Measurements from ENCODE around the gene PTTG1IP. TPM values are rescaled to one million over a fixed set of nuclear protein-coding genes. Genes with fewer than 3 reads are reported as not detected.

Gene PTTG1IP
- total and polyA plus RNA-seq, 2 of the 4 experiments (the other 2 are of a cell fraction) = 167 to 194 TPM

DNA sequence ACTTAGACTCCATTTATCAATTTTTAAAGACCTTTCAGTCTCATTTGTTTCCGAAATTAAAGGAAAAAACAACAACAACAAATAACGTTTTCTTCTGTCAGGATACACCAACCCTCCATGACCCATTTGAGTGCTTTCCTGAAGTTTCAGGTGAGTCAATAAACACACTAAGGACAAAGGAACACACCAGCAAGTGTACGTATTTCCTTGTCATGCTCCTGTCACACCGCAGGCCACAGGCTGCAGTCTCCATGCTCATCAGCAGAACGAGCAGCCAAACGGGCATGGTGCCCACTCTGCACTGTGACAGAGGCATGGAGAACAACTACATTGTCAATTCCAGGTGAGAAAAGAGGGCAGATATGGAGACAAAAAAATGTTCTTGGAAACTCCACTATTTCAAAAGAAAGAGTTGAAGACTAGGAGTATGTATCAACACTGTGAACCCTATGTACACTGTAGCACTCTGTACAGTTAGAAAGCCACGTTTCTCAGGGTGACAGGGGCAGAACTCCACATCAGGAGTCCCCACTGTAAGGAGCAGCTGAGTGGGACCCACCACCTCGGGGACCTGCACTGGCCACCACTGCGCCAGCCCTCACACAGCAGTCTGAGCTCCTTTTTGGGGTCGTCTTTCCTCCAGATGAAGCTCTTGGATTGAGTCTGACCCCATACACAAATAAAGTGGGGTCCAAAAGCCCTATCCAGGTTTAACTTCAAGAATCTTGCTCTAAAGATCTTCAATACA is 2.6 kb downstream of the PTTG1IP start:
- peaks cover 71% of the 10 kb centered on the region for H4K20me1 ChIP-seq (ENCODE audit: insufficient read depth, low read length)
- DNase-seq = no peak
- POLR2A ChIA-PET (ENCODE audit: unreplicated experiment) = no interaction called here

More for the DNA sequence above, 2.6 kb downstream of the PTTG1IP start:
- BruUV-seq (replicated peaks) = no TSS peak
- peak overlapping the region; percentile 82 for H3K18ac ChIP-seq (ENCODE audit: low read depth, low read length)
- no peak overlapping the region for H3K56ac ChIP-seq (ENCODE audit: extremely low read depth, insufficient read depth, low read length)
- intact Hi-C loops (cut with micrococcal nuclease) = loop anchor here (5.0 to 10.0 kb wide), 4 partner anchors 54 to 264 kb away; partner anchors contain the start of genes SUMO3 and UBE2G2
- H3K4me3 ChIP-seq (ENCODE audit: insufficient read depth, low read depth, low read length) = no peak overlapping the region
- dilution Hi-C loops (cut with HindIII; ENCODE audit: low sequenced_read_pairs, unreplicated experiment) = no loop called here
- peak overlapping the region; percentile 88 for H3K23ac ChIP-seq (ENCODE audit: low read depth, low read length)
- H4K5ac ChIP-seq (ENCODE audit: low read depth, low read length) = peak overlapping the region; percentile 27; the same call in 1 of the 2 replicates
- TF ChIP-seq RAD21 (IDR thresholded peaks at IDR 0.05; ENCODE audit: low read length) (no peak), RCOR1 (IDR thresholded peaks at IDR 0.05; ENCODE audit: insufficient replicate concordance, low read length) (no peak), CHD1 (IDR thresholded peaks at IDR 0.05; ENCODE audit: low read depth, low read length) (no peak), FOS (IDR thresholded peaks at IDR 0.05; ENCODE audit: low read depth, low read length) (no peak), MAFK (IDR thresholded peaks at IDR 0.05; ENCODE audit: low read depth, low read length) (no peak), NFE2L2 (IDR thresholded peaks at IDR 0.05; ENCODE audit: low read depth, low read length) (no peak), MAZ (IDR thresholded peaks at IDR 0.05; ENCODE audit: borderline replicate concordance, low read depth, low read length) (no peak), CEBPB (IDR thresholded peaks at IDR 0.05; ENCODE audit: low read depth, low read length) (no peak)
- TF ChIP-seq, protein P1, sequence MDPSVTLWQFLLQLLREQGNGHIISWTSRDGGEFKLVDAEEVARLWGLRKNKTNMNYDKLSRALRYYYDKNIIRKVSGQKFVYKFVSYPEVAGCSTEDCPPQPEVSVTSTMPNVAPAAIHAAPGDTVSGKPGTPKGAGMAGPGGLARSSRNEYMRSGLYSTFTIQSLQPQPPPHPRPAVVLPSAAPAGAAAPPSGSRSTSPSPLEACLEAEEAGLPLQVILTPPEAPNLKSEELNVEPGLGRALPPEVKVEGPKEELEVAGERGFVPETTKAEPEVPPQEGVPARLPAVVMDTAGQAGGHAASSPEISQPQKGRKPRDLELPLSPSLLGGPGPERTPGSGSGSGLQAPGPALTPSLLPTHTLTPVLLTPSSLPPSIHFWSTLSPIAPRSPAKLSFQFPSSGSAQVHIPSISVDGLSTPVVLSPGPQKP (IDR thresholded peaks at IDR 0.05; ENCODE audit: borderline replicate concordance, low read depth, low read length) = no peak
- TF ChIP-seq, protein P2, sequence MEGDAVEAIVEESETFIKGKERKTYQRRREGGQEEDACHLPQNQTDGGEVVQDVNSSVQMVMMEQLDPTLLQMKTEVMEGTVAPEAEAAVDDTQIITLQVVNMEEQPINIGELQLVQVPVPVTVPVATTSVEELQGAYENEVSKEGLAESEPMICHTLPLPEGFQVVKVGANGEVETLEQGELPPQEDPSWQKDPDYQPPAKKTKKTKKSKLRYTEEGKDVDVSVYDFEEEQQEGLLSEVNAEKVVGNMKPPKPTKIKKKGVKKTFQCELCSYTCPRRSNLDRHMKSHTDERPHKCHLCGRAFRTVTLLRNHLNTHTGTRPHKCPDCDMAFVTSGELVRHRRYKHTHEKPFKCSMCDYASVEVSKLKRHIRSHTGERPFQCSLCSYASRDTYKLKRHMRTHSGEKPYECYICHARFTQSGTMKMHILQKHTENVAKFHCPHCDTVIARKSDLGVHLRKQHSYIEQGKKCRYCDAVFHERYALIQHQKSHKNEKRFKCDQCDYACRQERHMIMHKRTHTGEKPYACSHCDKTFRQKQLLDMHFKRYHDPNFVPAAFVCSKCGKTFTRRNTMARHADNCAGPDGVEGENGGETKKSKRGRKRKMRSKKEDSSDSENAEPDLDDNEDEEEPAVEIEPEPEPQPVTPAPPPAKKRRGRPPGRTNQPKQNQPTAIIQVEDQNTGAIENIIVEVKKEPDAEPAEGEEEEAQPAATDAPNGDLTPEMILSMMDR (conservative IDR thresholded peaks at IDR 0.05; ENCODE audit: low read depth, low read length) = no peak
- TF ChIP-seq, protein P3, sequence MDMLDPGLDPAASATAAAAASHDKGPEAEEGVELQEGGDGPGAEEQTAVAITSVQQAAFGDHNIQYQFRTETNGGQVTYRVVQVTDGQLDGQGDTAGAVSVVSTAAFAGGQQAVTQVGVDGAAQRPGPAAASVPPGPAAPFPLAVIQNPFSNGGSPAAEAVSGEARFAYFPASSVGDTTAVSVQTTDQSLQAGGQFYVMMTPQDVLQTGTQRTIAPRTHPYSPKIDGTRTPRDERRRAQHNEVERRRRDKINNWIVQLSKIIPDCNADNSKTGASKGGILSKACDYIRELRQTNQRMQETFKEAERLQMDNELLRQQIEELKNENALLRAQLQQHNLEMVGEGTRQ (IDR thresholded peaks at IDR 0.05; ENCODE audit: low read depth, low read length) = no peak
- H3K4me2 ChIP-seq (ENCODE audit: low read depth, low read length) = peak overlapping the region; percentile 78
- in situ Hi-C loops (cut with MboI; ENCODE audit: low sequenced_read_pairs) = no loop called here
- 50% methylated on average over 2 of the region's 10 CpGs; no CpG with 5 or more reads in 1 of the 2 experiments for WGBS, 2 experiments (ENCODE audit: extremely low coverage in 2 of 2, insufficient read length in 1 of 2)
- no peak overlapping the region; a peak in 1 of 4 replicates for H4K8ac ChIP-seq (ENCODE audit: low read depth in 2 of 2, low read length in 2 of 2)
- ATAC-seq (ENCODE audit: low read depth) = no peak
- no peak overlapping the region for H2AK9ac ChIP-seq (replicated peaks; ENCODE audit: low read depth, low read length, poor library complexity)
- peak overlapping the region; percentile 74 for H3K27ac ChIP-seq (ENCODE audit: insufficient read depth, low read length)
- H3K9me3 ChIP-seq (ENCODE audit: control insufficient read depth, insufficient read depth, low read length) = no peaks in the 10 kb centered on the region
- H3K36me3 ChIP-seq (ENCODE audit: control insufficient read depth, insufficient read depth, low read length) = peaks cover 8% of the 10 kb centered on the region
- H3K9ac ChIP-seq (ENCODE audit: low read depth, low read length) = peak overlapping the region; percentile 31; the same call in 1 of the 2 replicates
- H2BK15ac ChIP-seq (ENCODE audit: low read depth, low read length) = peak overlapping the region; percentile 72; the same call in 1 of the 3 replicates
- H2BK5ac ChIP-seq (ENCODE audit: low read depth, low read length, poor library complexity, severe bottlenecking) = peak overlapping the region; percentile 81
- H3K79me1 ChIP-seq (ENCODE audit: low read depth in 1 of 2, low read length in 2 of 2) = peaks cover 7 to 69% of the 10 kb centered on the region in 2 experiments; a peak in 3 of 4 replicates
- H3K4me1 ChIP-seq (ENCODE audit: control insufficient read depth, insufficient read depth, low read length) = peaks cover 37% of the 10 kb centered on the region
- peak overlapping the region; percentile 84 for H4K91ac ChIP-seq (ENCODE audit: insufficient read depth, low read depth, low read length)
- H2BK120ac ChIP-seq (ENCODE audit: low read depth, low read length) = peak overlapping the region; percentile 80
- CTCF ChIA-PET = no interaction called here
- no peaks in the 10 kb centered on the region for H3K27me3 ChIP-seq (ENCODE audit: control insufficient read depth, insufficient read depth, low read length)
- peak overlapping the region; percentile 95 for H2AK5ac ChIP-seq (ENCODE audit: low read depth, low read length)
- H2AFZ ChIP-seq (replicated peaks; ENCODE audit: low read length, poor library complexity) = peak overlapping the region; percentile 16
- H3K14ac ChIP-seq (replicated peaks; ENCODE audit: low read depth, low read length) = peak overlapping the region; percentile 77
- peaks cover 41% of the 10 kb centered on the region for H3K9me1 ChIP-seq (ENCODE audit: insufficient read depth, low read length)
- peak overlapping the region; percentile 84 for H3K4ac ChIP-seq (ENCODE audit: low read depth, low read length)
- H2BK20ac ChIP-seq (ENCODE audit: low read depth, low read length) = peak overlapping the region; percentile 59

Measured in IMR-90 (cell line).